ENCODE results near the gene OSBP2.

Gene OSBP2

DNA sequence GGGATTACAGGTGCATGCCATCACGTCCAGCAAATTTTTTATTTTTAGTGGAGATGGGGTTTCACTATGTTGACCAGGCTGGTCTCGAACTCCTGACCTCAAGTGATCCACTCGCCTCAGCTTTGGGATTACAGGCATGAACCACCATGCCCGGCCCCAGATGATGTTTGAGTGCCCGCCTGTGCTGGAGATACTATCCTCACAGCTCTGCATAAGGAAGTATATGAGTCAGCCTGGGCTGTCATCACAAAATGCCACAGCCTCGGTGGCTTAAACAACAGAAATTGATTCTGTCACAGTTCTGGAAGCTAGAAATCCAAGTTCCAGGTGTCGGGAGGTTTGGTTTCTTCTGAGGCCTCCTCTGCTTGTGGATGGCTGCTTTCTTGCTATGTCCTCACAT lies 119.3 kb downstream of the OSBP2 start:
- no peaks in the 10 kb centered on the region for H3K4me1 ChIP-seq (ENCODE audit: control insufficient read depth in 2 of 2, insufficient read depth in 1 of 2, low read depth in 1 of 2, low read length in 2 of 2)
- no peak overlapping the region for H2AK5ac ChIP-seq (ENCODE audit: low read depth, low read length)
- no peak overlapping the region for H3K14ac ChIP-seq (ENCODE audit: low read length)
- no peak overlapping the region for H3K23ac ChIP-seq (ENCODE audit: low read depth, low read length, poor library complexity)
- H3K27ac ChIP-seq (replicated peaks; ENCODE audit: low read length): no peak overlapping the region
- H4K91ac ChIP-seq (ENCODE audit: low read depth, low read length, poor library complexity): no peak overlapping the region
- H3K27me3 ChIP-seq (ENCODE audit: control insufficient read depth in 3 of 3, insufficient read depth in 3 of 3, low read depth in 1 of 3, low read length in 3 of 3): peaks cover 0 to 19% (median 0%) of the 10 kb centered on the region in 3 experiments
- H2BK120ac ChIP-seq (ENCODE audit: low read depth, low read length): no peak overlapping the region
- H2BK5ac ChIP-seq (ENCODE audit: low read length): no peak overlapping the region
- no peak overlapping the region for H3K4me2 ChIP-seq (ENCODE audit: insufficient read depth, low read length, poor library complexity, severe bottlenecking)
- DNase-seq (ENCODE audit: low spot score): no peak
- WGBS, 2 donors (ENCODE audit: extremely low coverage in 2 of 2, insufficient read length in 2 of 2, insufficient replicate concordance in 1 of 2): no CpG with 5 or more reads among the region's 7 CpGs
- no peak overlapping the region for H4K8ac ChIP-seq (ENCODE audit: low read depth, low read length)
- no peak overlapping the region for H3K9ac ChIP-seq (ENCODE audit: low read depth, low read length, poor library complexity)
- no peak overlapping the region for H3K4ac ChIP-seq (ENCODE audit: low read length)
- H3K4me3 ChIP-seq (ENCODE audit: low read length in 2 of 2): no peak overlapping the region
- H3K79me1 ChIP-seq (ENCODE audit: low read depth, low read length): no peaks in the 10 kb centered on the region
- no peak overlapping the region for H2AFZ ChIP-seq (ENCODE audit: low read length)
- no peak overlapping the region for H2BK15ac ChIP-seq (ENCODE audit: low read length)
- no peak overlapping the region for H3K18ac ChIP-seq (ENCODE audit: low read length)
- no peaks in the 10 kb centered on the region for H3K9me3 ChIP-seq (replicated peaks in 1 of 2; ENCODE audit: control insufficient read depth in 2 of 2, insufficient read depth in 1 of 2, low read depth in 1 of 2, low read length in 2 of 2)
- no peak overlapping the region for H2BK12ac ChIP-seq (ENCODE audit: low read length)
- H3K36me3 ChIP-seq (replicated peaks in 1 of 2; ENCODE audit: control insufficient read depth in 2 of 2, insufficient read depth in 2 of 2, low read length in 2 of 2): no peaks in the 10 kb centered on the region

DNA sequence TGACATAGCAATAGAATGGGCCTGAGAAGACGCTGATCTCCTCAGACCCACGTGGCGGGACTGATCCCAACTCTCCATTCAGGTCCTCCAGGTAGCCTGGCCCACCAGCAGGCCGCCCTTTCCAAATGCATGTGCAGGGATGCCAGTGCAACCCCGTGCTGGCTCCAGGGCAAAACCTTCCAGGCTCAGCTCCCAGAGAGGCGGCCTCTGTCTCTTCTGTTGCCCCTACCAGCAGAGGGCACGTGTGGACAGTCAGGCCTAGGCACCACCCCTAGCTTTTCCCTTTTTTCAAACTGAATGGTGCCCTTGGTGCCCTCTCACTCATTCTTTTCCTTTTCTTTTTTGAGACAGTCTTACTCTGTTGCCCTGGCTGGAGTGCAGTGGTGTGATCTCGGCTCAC lies 121.7 kb downstream of the OSBP2 start:
- H3K79me1 ChIP-seq (ENCODE audit: low read depth, low read length): no peaks in the 10 kb centered on the region
- no peak overlapping the region for H4K8ac ChIP-seq (ENCODE audit: low read depth, low read length)
- H2BK120ac ChIP-seq (ENCODE audit: low read depth, low read length): no peak overlapping the region
- no peaks in the 10 kb centered on the region for H3K4me1 ChIP-seq (ENCODE audit: control insufficient read depth in 2 of 2, insufficient read depth in 1 of 2, low read depth in 1 of 2, low read length in 2 of 2)
- no peak overlapping the region for H4K91ac ChIP-seq (ENCODE audit: low read depth, low read length, poor library complexity)
- H3K36me3 ChIP-seq (replicated peaks in 1 of 2; ENCODE audit: control insufficient read depth in 2 of 2, insufficient read depth in 2 of 2, low read length in 2 of 2): no peaks in the 10 kb centered on the region
- peaks cover 0 to 43% (median 5%) of the 10 kb centered on the region in 3 experiments for H3K27me3 ChIP-seq (ENCODE audit: control insufficient read depth in 3 of 3, insufficient read depth in 3 of 3, low read depth in 1 of 3, low read length in 3 of 3)
- no peaks in the 10 kb centered on the region for H3K9me3 ChIP-seq (replicated peaks in 1 of 2; ENCODE audit: control insufficient read depth in 2 of 2, insufficient read depth in 1 of 2, low read depth in 1 of 2, low read length in 2 of 2)
- H3K4ac ChIP-seq (ENCODE audit: low read length): no peak overlapping the region
- no CpG with 5 or more reads among the region's 8 CpGs for WGBS, 2 donors (ENCODE audit: extremely low coverage in 2 of 2, insufficient read length in 2 of 2, insufficient replicate concordance in 1 of 2)
- no peak overlapping the region for H2BK12ac ChIP-seq (ENCODE audit: low read length)
- no peak overlapping the region for H2BK15ac ChIP-seq (ENCODE audit: low read length)
- no peak overlapping the region for H3K27ac ChIP-seq (replicated peaks; ENCODE audit: low read length)
- H2AK5ac ChIP-seq (ENCODE audit: low read depth, low read length): peak overlapping the region; percentile 75
- H3K18ac ChIP-seq (ENCODE audit: low read length): no peak overlapping the region
- no peak overlapping the region for H3K4me2 ChIP-seq (ENCODE audit: insufficient read depth, low read length, poor library complexity, severe bottlenecking)
- no peak overlapping the region for H3K4me3 ChIP-seq (ENCODE audit: low read length in 2 of 2)
- H2BK5ac ChIP-seq (ENCODE audit: low read length): no peak overlapping the region
- no peak overlapping the region for H3K9ac ChIP-seq (ENCODE audit: low read depth, low read length, poor library complexity)
- no peak overlapping the region for H2AFZ ChIP-seq (ENCODE audit: low read length)
- peak overlapping the region; percentile 94 for H3K14ac ChIP-seq (ENCODE audit: low read length)
- peak overlapping the region; percentile 31 for H3K23ac ChIP-seq (ENCODE audit: low read depth, low read length, poor library complexity)
- DNase-seq (ENCODE audit: low spot score): no peak

DNA sequence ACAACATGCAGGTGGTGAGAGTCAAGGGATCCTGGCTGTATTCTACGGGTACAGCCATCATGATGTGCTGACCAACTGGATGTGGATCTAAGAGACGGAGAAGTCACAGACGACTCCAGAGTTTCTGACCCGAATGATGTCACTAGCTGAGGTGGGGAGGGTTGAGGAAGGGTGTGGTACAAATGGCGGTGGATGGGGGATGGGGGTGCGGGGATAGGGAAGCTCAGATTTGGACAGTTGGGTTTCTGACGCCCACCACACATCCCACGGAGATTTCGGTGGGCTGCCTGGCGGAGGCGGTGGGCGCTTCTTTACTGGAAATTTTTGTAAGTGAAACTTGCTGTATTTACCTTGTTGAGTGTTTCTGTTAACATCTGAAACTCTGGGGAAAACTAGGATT lies 126.7 kb downstream of the OSBP2 start:
- H3K27ac ChIP-seq (replicated peaks; ENCODE audit: low read length): no peak overlapping the region
- H3K9ac ChIP-seq (ENCODE audit: low read depth, low read length, poor library complexity): no peak overlapping the region
- no peak overlapping the region for H2BK5ac ChIP-seq (ENCODE audit: low read length)
- H3K4me1 ChIP-seq (ENCODE audit: control insufficient read depth in 2 of 2, insufficient read depth in 1 of 2, low read depth in 1 of 2, low read length in 2 of 2): peaks cover 1 to 2% of the 10 kb centered on the region in 2 donors
- peak overlapping the region; percentile 49 for H3K14ac ChIP-seq (ENCODE audit: low read length)
- H2AFZ ChIP-seq (ENCODE audit: low read length): no peak overlapping the region
- DNase-seq (ENCODE audit: low spot score): no peak
- no peaks in the 10 kb centered on the region for H3K36me3 ChIP-seq (replicated peaks in 1 of 2; ENCODE audit: control insufficient read depth in 2 of 2, insufficient read depth in 2 of 2, low read length in 2 of 2)
- H2AK5ac ChIP-seq (ENCODE audit: low read depth, low read length): no peak overlapping the region
- H3K4ac ChIP-seq (ENCODE audit: low read length): no peak overlapping the region
- WGBS, 2 donors (ENCODE audit: extremely low coverage in 2 of 2, insufficient read length in 2 of 2, insufficient replicate concordance in 1 of 2): no CpG with 5 or more reads among the region's 12 CpGs
- no peak overlapping the region for H4K8ac ChIP-seq (ENCODE audit: low read depth, low read length)
- no peak overlapping the region for H3K18ac ChIP-seq (ENCODE audit: low read length)
- H2BK12ac ChIP-seq (ENCODE audit: low read length): no peak overlapping the region
- peaks cover 4 to 91% (median 30%) of the 10 kb centered on the region in 3 experiments for H3K27me3 ChIP-seq (ENCODE audit: control insufficient read depth in 3 of 3, insufficient read depth in 3 of 3, low read depth in 1 of 3, low read length in 3 of 3)
- no peak overlapping the region for H2BK120ac ChIP-seq (ENCODE audit: low read depth, low read length)
- no peaks in the 10 kb centered on the region for H3K79me1 ChIP-seq (ENCODE audit: low read depth, low read length)
- H3K9me3 ChIP-seq (replicated peaks in 1 of 2; ENCODE audit: control insufficient read depth in 2 of 2, insufficient read depth in 1 of 2, low read depth in 1 of 2, low read length in 2 of 2): no peaks in the 10 kb centered on the region
- H3K4me3 ChIP-seq (ENCODE audit: low read length in 2 of 2): no peak overlapping the region
- no peak overlapping the region for H2BK15ac ChIP-seq (ENCODE audit: low read length)
- no peak overlapping the region for H4K91ac ChIP-seq (ENCODE audit: low read depth, low read length, poor library complexity)
- no peak overlapping the region for H3K23ac ChIP-seq (ENCODE audit: low read depth, low read length, poor library complexity)
- H3K4me2 ChIP-seq (ENCODE audit: insufficient read depth, low read length, poor library complexity, severe bottlenecking): no peak overlapping the region

DNA sequence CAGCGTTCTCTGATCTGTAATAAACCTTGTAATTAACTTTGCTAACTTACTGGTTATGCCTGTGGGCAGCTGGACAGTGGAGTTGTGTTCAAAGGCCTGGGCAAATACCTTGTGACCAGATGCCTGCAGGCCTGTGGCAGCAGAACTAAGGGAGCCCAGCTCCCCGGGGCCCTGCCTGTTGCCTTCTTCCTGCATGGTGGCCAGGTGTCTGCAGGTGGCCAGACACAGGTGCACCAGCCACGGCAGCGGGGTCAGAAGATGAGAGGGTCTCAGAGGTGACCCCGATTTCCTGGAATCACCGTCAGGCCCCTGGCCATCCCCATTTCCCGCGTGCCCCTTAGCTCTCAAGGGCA lies 127.2 kb downstream of the OSBP2 start:
- H3K4me3 ChIP-seq (ENCODE audit: low read length in 2 of 2): peak overlapping the region in 1 of 2 donors; percentile 76
- no peak overlapping the region for H4K8ac ChIP-seq (ENCODE audit: low read depth, low read length)
- peak overlapping the region; percentile 80 for H2AFZ ChIP-seq (ENCODE audit: low read length)
- DNase-seq (ENCODE audit: low spot score): no peak
- no peaks in the 10 kb centered on the region for H3K79me1 ChIP-seq (ENCODE audit: low read depth, low read length)
- H2BK15ac ChIP-seq (ENCODE audit: low read length): no peak overlapping the region
- no peak overlapping the region for H3K23ac ChIP-seq (ENCODE audit: low read depth, low read length, poor library complexity)
- no peaks in the 10 kb centered on the region for H3K36me3 ChIP-seq (replicated peaks in 1 of 2; ENCODE audit: control insufficient read depth in 2 of 2, insufficient read depth in 2 of 2, low read length in 2 of 2)
- peaks cover 1 to 2% of the 10 kb centered on the region in 2 donors for H3K4me1 ChIP-seq (ENCODE audit: control insufficient read depth in 2 of 2, insufficient read depth in 1 of 2, low read depth in 1 of 2, low read length in 2 of 2)
- no peak overlapping the region for H3K14ac ChIP-seq (ENCODE audit: low read length)
- no CpG with 5 or more reads among the region's 8 CpGs for WGBS, 2 donors (ENCODE audit: extremely low coverage in 2 of 2, insufficient read length in 2 of 2, insufficient replicate concordance in 1 of 2)
- no peak overlapping the region for H2BK12ac ChIP-seq (ENCODE audit: low read length)
- no peak overlapping the region for H3K18ac ChIP-seq (ENCODE audit: low read length)
- H2BK5ac ChIP-seq (ENCODE audit: low read length): no peak overlapping the region
- no peak overlapping the region for H2BK120ac ChIP-seq (ENCODE audit: low read depth, low read length)
- H3K27me3 ChIP-seq (ENCODE audit: control insufficient read depth in 3 of 3, insufficient read depth in 3 of 3, low read depth in 1 of 3, low read length in 3 of 3): peaks cover 4 to 95% (median 30%) of the 10 kb centered on the region in 3 experiments
- no peak overlapping the region for H2AK5ac ChIP-seq (ENCODE audit: low read depth, low read length)
- H3K27ac ChIP-seq (replicated peaks; ENCODE audit: low read length): no peak overlapping the region
- peak overlapping the region; percentile 76 for H3K4me2 ChIP-seq (ENCODE audit: insufficient read depth, low read length, poor library complexity, severe bottlenecking)
- H3K4ac ChIP-seq (ENCODE audit: low read length): no peak overlapping the region
- no peaks in the 10 kb centered on the region for H3K9me3 ChIP-seq (replicated peaks in 1 of 2; ENCODE audit: control insufficient read depth in 2 of 2, insufficient read depth in 1 of 2, low read depth in 1 of 2, low read length in 2 of 2)
- H3K9ac ChIP-seq (ENCODE audit: low read depth, low read length, poor library complexity): no peak overlapping the region
- H4K91ac ChIP-seq (ENCODE audit: low read depth, low read length, poor library complexity): no peak overlapping the region

Data from neuronal stem cell (in vitro differentiated cells).